ENCODE data around the gene TBC1D5. TPM values are rescaled to one million over a fixed set of nuclear protein-coding genes. Genes with fewer than 3 reads are reported as not detected.

TBC1D5 gene
- total RNA-seq, 1 experiment from 2014 or later = 33.9 TPM

DNA sequence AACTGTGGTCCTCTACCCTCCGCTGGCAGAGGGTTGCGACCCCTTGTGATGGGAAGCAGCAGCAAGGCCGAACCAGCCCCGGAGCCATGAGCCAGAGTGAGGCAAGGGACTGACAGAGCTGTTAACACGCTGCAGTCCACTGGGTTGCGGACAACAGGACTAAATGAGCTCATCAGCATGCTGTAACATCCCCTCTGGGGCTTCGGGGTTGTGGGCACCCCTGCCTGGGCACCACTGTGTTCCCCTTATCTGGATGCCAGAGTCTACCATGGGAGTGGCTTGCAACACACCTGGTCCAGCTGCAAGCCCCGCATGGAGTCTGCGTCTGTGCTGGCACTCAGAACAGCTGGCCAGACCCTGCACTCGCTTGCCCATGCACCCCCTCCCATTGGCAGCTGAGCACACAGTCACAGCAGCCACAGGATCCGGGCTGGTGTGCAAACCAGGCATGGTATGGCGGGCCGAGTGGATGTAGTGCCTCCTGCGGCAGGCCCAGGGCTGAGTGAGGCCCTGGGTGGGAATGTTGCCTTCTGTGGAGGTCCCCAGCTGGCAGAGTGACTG lies 453.5 kb downstream of the TBC1D5 start:
- POLR2A ChIA-PET = no interaction called here
- DNase-seq (ENCODE audit: low read depth, low spot score) (no peak), ATAC-seq (no peak)
- Histone ChIP-seq H3K27ac (ENCODE audit: low read depth, low read length) (no peak overlapping the region), H3K4me1 (ENCODE audit: control insufficient read depth in 1 of 2, insufficient read depth in 2 of 2, low read length in 2 of 2) (no peaks in the 10 kb centered on the region), H3K27me3 (ENCODE audit: insufficient read depth, low read length) (no peaks in the 10 kb centered on the region), H3K4me2 (ENCODE audit: low read length) (no peak overlapping the region), H3K9me2 (ENCODE audit: insufficient read depth) (no peaks in the 10 kb centered on the region), H3K9ac (ENCODE audit: low read length) (no peak overlapping the region), H3K79me2 (ENCODE audit: insufficient read depth, low read length) (no peaks in the 10 kb centered on the region), H2AFZ (ENCODE audit: low read depth, low read length, poor library complexity, severe bottlenecking) (no peak overlapping the region), H3K4me3 (replicated peaks in 1 of 2; ENCODE audit: low read depth in 1 of 2, low read length in 2 of 2) (no peak overlapping the region), H3K36me3 (ENCODE audit: control insufficient read depth in 1 of 2, insufficient read depth in 2 of 2, low read length in 2 of 2) (no peaks in the 10 kb centered on the region), H4K20me1 (ENCODE audit: insufficient read depth) (no peaks in the 10 kb centered on the region; the same call in 1 of the 2 replicates), H3K9me3 (ENCODE audit: control insufficient read depth in 1 of 2, insufficient read depth in 1 of 2, low read depth in 1 of 2, low read length in 2 of 2) (no peaks in the 10 kb centered on the region)
- RAD21 ChIA-PET (ENCODE audit: low non-redundant PET in 1 of 2, low total read pairs in 2 of 2, uncharacterized antibody in 2 of 2, unreplicated experiment in 2 of 2) = no interaction called here
- intact Hi-C loops (cut with micrococcal nuclease) = no loop called here
- no peak for TF ChIP-seq POLR2A (IDR thresholded peaks at IDR 0.05; ENCODE audit: borderline replicate concordance, extremely low read depth, insufficient read depth, insufficient read length)
- TF ChIP-seq TCF7L2 (IDR thresholded peaks at IDR 0.05; ENCODE audit: borderline replicate concordance, extremely low read depth, insufficient read depth, insufficient read length) = no peak
- TF ChIP-seq SIN3A (IDR thresholded peaks at IDR 0.05; ENCODE audit: low read depth) = no peak
- TF ChIP-seq, protein P1, sequence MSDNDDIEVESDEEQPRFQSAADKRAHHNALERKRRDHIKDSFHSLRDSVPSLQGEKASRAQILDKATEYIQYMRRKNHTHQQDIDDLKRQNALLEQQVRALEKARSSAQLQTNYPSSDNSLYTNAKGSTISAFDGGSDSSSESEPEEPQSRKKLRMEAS (IDR thresholded peaks at IDR 0.05) = no peak
- TF ChIP-seq, protein P2, sequence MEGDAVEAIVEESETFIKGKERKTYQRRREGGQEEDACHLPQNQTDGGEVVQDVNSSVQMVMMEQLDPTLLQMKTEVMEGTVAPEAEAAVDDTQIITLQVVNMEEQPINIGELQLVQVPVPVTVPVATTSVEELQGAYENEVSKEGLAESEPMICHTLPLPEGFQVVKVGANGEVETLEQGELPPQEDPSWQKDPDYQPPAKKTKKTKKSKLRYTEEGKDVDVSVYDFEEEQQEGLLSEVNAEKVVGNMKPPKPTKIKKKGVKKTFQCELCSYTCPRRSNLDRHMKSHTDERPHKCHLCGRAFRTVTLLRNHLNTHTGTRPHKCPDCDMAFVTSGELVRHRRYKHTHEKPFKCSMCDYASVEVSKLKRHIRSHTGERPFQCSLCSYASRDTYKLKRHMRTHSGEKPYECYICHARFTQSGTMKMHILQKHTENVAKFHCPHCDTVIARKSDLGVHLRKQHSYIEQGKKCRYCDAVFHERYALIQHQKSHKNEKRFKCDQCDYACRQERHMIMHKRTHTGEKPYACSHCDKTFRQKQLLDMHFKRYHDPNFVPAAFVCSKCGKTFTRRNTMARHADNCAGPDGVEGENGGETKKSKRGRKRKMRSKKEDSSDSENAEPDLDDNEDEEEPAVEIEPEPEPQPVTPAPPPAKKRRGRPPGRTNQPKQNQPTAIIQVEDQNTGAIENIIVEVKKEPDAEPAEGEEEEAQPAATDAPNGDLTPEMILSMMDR (IDR thresholded peaks at IDR 0.05 in 2 of 3, conservative IDR thresholded peaks at IDR 0.05 in 1 of 3; ENCODE audit: borderline replicate concordance in 1 of 3, insufficient read depth in 1 of 3, low read depth in 2 of 3, low read length in 2 of 3) = no peak
- no peak for TF ChIP-seq SRF (IDR thresholded peaks at IDR 0.05; ENCODE audit: low read depth)
- no peak for TF ChIP-seq CBX3 (IDR thresholded peaks at IDR 0.05; ENCODE audit: low read depth)
- TF ChIP-seq EZH2 (IDR thresholded peaks at IDR 0.05) = no peak
- TF ChIP-seq, protein P3, sequence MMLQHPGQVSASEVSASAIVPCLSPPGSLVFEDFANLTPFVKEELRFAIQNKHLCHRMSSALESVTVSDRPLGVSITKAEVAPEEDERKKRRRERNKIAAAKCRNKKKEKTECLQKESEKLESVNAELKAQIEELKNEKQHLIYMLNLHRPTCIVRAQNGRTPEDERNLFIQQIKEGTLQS (IDR thresholded peaks at IDR 0.05) = no peak
- TF ChIP-seq, protein P4, sequence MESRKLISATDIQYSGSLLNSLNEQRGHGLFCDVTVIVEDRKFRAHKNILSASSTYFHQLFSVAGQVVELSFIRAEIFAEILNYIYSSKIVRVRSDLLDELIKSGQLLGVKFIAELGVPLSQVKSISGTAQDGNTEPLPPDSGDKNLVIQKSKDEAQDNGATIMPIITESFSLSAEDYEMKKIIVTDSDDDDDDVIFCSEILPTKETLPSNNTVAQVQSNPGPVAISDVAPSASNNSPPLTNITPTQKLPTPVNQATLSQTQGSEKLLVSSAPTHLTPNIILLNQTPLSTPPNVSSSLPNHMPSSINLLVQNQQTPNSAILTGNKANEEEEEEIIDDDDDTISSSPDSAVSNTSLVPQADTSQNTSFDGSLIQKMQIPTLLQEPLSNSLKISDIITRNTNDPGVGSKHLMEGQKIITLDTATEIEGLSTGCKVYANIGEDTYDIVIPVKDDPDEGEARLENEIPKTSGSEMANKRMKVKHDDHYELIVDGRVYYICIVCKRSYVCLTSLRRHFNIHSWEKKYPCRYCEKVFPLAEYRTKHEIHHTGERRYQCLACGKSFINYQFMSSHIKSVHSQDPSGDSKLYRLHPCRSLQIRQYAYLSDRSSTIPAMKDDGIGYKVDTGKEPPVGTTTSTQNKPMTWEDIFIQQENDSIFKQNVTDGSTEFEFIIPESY (IDR thresholded peaks at IDR 0.05; ENCODE audit: extremely low read depth, insufficient replicate concordance, low read length) = no peak
- no peak for TF ChIP-seq POLR2AphosphoS5 (IDR thresholded peaks at IDR 0.05; ENCODE audit: low read depth, low read length)
- TF ChIP-seq, protein P5, sequence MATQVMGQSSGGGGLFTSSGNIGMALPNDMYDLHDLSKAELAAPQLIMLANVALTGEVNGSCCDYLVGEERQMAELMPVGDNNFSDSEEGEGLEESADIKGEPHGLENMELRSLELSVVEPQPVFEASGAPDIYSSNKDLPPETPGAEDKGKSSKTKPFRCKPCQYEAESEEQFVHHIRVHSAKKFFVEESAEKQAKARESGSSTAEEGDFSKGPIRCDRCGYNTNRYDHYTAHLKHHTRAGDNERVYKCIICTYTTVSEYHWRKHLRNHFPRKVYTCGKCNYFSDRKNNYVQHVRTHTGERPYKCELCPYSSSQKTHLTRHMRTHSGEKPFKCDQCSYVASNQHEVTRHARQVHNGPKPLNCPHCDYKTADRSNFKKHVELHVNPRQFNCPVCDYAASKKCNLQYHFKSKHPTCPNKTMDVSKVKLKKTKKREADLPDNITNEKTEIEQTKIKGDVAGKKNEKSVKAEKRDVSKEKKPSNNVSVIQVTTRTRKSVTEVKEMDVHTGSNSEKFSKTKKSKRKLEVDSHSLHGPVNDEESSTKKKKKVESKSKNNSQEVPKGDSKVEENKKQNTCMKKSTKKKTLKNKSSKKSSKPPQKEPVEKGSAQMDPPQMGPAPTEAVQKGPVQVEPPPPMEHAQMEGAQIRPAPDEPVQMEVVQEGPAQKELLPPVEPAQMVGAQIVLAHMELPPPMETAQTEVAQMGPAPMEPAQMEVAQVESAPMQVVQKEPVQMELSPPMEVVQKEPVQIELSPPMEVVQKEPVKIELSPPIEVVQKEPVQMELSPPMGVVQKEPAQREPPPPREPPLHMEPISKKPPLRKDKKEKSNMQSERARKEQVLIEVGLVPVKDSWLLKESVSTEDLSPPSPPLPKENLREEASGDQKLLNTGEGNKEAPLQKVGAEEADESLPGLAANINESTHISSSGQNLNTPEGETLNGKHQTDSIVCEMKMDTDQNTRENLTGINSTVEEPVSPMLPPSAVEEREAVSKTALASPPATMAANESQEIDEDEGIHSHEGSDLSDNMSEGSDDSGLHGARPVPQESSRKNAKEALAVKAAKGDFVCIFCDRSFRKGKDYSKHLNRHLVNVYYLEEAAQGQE (IDR thresholded peaks at IDR 0.05; ENCODE audit: low read depth) = no peak
- TF ChIP-seq ZFX (IDR thresholded peaks at IDR 0.05) = no peak
- TF ChIP-seq CEBPB (IDR thresholded peaks at IDR 0.05; ENCODE audit: low read depth) = no peak
- TF ChIP-seq FOSL1 (IDR thresholded peaks at IDR 0.05; ENCODE audit: low read depth) = no peak
- TF ChIP-seq RAD21 (IDR thresholded peaks at IDR 0.05; ENCODE audit: low read depth) = no peak
- no peak for TF ChIP-seq SP1 (IDR thresholded peaks at IDR 0.05; ENCODE audit: low read depth)
- TF ChIP-seq JUND (IDR thresholded peaks at IDR 0.05) = no peak
- CTCF ChIA-PET = no interaction called here
- no TSS peak for BruUV-seq (replicated peaks)

Data from HCT116 (cell line).